ENCODE data around the gene PLEKHA5.
"Not testable (repeated sequence)": the region's sequence is repeated elsewhere in the genome, so short reads cannot be mapped to it uniquely, and the experiment has no call there.

Gene PLEKHA5

DNA sequence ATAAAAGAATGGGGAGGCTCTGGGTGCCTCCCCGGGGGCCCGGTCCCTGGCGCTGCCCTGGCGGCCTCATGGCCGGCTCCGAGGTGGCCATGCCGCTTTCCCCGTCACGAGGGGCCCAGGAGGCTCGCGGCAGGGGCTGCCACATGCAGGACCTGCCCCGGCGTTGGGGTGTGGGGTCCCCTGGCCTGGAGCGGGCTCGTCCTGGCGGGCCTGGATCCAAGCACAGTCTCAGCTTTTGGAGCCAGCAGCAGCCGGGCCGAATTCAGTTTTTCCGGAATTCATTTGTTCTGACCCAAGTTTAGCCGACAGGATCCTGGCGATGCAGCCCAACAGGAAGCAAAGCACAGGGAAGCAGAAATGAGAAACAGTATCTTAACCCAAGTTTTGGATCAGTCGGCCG is 283.3 kb downstream of the PLEKHA5 start:
- no peak for DNase-seq

- DNase-seq: not testable (repeated sequence)
These were observed 284.0 kb downstream of the PLEKHA5 start for GRCh38 chr12:19413582-19413981.

DNA sequence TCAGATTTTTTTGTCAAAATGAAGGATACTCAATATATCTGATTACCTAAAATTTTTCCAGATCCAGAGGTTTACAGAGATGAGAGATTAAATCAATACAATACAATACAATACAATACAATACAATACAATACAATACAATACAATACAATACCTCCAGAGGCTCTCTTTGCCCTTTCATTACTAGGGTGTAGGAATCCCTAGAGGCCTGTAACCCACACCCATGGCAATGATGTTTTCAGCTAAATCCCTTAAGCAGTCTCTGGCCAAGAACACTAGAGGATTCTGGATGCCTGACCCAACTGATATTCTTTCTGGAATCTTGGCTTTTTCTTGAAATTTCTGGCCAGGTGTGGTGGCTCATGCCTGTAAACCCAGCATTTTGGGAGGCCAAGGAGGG is 286.0 kb downstream of the PLEKHA5 start:
- DNase-seq: no peak

GRCh38 chr12:19419086-19419485 is 289.6 kb downstream of the PLEKHA5 start:
- no peak for DNase-seq

DNA sequence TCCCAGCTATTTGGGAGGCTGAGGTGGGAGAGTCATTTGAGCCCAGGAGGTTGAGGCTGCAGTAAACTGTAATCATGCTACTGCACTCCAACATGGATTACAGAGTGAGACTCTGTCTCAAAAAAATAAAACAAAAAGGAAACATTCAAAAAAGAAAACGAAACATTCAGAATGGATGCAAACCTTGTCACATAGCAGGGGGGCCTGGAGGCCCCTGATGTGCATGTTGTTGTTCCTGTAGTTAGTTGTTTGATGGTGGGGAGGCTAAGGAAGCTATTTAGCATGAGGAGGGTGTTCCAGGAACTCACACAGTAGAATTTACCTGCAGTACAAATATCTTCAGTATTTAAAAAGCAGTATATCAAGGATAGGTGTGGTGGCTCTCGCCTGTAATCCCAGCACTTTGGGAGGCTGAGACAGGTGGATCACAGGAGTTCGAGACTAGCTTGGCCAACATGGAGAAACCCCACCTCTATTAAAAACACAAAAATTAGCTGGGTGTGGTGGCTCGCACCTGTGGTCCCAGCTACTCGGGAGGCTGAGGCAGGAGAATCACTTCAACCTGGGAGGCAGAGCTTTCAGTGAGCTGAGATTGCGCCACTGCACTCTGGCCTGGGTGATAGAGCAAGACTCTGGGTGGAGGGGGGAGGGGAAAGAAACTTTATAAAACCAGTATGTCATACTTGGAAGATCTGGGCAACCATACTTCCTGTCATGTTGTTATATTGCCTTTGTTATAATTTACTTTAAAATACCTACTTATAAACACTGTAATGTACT is 292.2 kb downstream of the PLEKHA5 start:
- DNase-seq: no peak

- DNase-seq: no peak
These were observed 293.8 kb downstream of the PLEKHA5 start for GRCh38 chr12:19423166-19423930.
